A673 (cell line): ENCODE data around the gene ANKS1B.

Experiments used
- EZH2 ChIP-seq: fragments of 200-600 bp; sonication (generic); IDR thresholded peaks from 2 replicates; pipeline ENCODE4 v1.6.1; 2017; ENCODE audit warnings: borderline replicate concordance, low read depth, mild to moderate bottlenecking, mixed read lengths, antibody characterized with exemption, low read length; ENCODE audit not compliant: poor library complexity, severe bottlenecking
- TF ChIP-seq, protein P1 (sequence below): fragments of 300-800, 200-600 bp; sonication (generic); conservative IDR thresholded peaks from 2 replicates; pipeline ENCODE4 v1.5.1; 2017; ENCODE audit warnings: low read depth, mild to moderate bottlenecking, antibody characterized with exemption, low read length, moderate library complexity, mixed read lengths

GRCh38 chr12:98980508-98980907 lies 1004.2 kb downstream of the ANKS1B start:
- TF ChIP-seq, protein P1, sequence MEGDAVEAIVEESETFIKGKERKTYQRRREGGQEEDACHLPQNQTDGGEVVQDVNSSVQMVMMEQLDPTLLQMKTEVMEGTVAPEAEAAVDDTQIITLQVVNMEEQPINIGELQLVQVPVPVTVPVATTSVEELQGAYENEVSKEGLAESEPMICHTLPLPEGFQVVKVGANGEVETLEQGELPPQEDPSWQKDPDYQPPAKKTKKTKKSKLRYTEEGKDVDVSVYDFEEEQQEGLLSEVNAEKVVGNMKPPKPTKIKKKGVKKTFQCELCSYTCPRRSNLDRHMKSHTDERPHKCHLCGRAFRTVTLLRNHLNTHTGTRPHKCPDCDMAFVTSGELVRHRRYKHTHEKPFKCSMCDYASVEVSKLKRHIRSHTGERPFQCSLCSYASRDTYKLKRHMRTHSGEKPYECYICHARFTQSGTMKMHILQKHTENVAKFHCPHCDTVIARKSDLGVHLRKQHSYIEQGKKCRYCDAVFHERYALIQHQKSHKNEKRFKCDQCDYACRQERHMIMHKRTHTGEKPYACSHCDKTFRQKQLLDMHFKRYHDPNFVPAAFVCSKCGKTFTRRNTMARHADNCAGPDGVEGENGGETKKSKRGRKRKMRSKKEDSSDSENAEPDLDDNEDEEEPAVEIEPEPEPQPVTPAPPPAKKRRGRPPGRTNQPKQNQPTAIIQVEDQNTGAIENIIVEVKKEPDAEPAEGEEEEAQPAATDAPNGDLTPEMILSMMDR = no peak
- no peak for TF ChIP-seq EZH2
